Urothelium cell line (cell line): ENCODE measurements around the gene TUBB2A.
A peak's percentile ranks its signal among the peaks of the same experiment; 100 is the strongest.
"Not testable (repeated sequence)": the region's sequence is repeated elsewhere in the genome, so short reads cannot be mapped to it uniquely, and the experiment has no call there.

Source experiments
- DNase-seq: peaks from one replicate; pipeline ENCODE4 v3.0.0; 2011; ENCODE audit warnings: low spot score, mixed read lengths
- FAIRE-seq: peaks from 2 replicates; lab custom pipeline; 2011; peaks lifted over from hg19 to GRCh38; lab: Jason Lieb, UNC

The TUBB2A gene

DNA sequence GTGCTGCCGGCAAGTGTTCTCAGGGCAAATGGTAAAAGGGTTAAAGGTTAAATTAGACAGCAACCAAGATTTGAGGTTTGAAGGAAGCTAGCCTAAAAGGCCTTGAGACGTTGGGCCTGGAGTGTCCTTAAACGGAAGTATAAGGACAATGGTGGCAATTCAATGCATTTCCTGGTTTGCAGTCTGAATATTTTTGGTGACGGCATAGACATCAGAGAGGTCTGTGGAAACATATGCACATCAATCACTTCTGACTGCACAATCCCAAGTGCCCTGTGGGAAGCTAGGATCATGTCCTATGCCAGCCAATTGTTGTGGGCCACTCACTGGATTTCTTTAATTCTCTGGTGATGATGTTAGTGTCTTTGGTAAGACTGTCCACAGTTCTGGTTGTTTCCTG is 25.7 kb upstream of the TUBB2A start:
- FAIRE-seq = no peak
- DNase-seq = no peak

DNA sequence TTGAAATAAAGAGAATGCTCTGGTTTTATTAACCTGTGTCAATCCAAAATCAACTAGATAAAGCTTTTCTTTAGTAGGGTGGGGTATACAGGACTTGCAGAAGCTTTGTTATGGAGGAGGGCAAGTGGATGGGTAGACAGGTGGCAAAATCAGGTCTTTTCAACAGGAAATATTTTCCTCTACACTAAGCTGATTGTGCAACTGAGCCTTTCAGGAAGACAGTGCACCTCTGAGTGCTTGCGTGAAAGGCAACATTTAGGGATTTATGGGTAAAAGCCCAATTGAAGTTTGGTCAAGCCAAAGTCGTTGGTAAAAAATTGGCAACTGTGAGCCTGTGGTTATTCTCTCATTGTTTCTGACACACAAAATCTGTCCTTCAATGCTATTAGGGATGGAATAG is 23.8 kb upstream of the TUBB2A start:
- no peak for DNase-seq
- FAIRE-seq = no peak

DNA sequence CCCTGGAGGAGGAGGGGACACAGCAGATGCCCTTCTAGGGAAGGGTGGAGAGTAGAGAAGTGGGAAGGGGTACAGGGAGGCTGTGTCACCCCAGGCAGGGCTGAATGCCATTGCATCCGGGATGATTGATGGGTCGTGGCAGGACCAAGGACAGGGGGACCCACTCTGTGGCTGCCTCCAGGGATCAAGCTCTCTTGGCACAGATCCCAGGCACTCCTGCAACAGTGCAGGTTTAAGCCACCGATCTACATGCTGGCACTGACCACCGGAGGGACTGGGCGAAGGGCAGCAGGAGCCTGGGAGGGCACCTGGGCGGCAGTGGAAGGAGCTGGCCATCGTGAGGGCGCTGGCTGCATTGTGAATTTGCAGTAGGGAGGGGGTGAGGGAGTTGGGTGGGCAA is 22.6 kb upstream of the TUBB2A start:
- not testable (repeated sequence) for DNase-seq, FAIRE-seq

DNA sequence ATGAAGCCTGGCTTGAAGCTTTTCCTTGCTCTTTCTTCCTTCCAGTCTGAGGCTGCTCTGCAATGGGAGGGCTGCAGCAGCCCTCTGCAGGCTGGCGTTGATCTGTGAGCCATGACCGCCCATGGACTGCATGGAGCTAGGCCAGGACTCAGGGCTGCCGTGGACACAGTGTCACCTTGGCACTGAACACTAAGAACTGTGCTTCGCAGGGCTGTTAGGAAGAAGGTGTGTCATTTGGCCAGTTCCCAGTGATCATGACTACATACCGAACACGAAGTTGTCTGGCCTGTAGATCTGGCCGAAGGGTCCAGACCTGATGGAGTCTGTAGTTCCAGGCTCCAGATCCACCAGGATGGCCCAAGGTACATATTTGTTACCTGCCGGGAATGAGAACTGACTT is 21.3 kb upstream of the TUBB2A start:
- DNase-seq = not testable (repeated sequence)
- peak; percentile 74 for FAIRE-seq

DNA sequence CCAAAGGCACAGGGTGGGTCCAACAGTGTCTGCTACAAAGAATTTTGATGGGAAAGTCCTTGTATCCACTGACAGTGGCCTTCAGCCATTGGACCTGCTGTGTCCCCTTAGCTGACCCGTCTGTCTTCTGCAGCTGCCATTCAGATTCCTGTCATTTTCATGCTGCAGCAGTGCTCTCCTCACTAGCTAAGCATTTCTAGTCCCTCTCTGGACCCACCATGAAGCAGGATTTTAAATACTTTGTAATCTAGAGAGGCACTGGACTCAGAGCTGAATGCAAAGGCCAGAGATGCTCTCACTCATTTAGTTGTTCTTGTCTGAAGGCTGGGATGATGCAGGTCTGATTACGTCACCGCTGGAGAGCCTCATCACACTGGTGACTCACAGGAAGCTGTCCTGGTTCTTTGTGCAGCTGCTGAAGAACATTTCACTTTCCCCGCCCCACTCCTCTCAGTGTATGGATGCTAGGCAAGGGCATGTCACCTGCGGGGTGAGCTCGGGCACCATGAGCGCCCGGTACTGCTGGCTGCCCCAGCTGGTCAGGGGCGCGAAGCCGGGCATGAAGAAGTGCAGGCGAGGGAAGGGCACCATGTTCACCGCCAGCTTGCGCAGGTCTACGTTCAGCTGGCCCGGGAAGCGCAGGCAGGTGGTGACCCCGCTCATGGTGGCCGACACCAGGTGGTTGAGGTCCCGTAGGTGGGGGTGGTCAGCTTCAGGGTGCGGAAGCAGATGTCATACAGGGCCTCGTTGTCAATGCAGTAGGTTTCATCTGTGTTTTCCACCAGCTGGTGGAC is 19.4 kb upstream of the TUBB2A start:
- no peak for FAIRE-seq
- peak; percentile 73 for DNase-seq

DNA sequence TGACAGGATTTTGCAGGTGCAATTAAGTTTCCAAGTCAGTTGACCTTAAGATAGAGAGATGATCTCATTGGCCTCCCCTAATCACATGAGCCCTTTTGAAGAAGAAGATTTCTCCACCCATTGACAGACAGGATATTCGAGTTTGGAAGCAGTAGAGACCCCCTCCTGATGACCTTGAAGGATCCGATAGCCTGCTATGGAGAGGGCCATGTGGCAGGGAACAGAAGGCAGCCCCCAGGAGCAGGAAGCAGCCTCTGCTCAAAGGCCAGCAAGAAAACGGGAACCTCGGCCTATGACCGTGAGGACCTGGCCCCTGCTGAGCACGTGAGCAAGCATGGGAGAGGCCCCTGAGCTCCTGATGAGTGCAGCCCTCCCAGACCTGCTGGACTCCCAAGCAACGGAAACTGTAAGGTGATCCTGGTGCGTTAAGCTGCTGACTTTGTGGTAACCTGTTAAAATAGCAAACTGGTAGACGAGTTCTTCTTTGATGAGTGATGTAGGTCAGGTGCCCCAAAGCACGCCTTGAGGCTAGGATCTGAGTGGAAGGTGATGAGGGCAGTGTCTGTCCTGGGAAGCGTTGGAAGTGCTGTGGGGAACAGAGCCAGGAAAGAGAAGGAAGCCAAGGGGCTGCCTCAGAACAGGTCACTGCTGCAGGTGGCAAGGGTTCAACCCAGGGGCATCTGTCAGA is 18.5 kb upstream of the TUBB2A start:
- DNase-seq (no peak), FAIRE-seq (no peak)

DNA sequence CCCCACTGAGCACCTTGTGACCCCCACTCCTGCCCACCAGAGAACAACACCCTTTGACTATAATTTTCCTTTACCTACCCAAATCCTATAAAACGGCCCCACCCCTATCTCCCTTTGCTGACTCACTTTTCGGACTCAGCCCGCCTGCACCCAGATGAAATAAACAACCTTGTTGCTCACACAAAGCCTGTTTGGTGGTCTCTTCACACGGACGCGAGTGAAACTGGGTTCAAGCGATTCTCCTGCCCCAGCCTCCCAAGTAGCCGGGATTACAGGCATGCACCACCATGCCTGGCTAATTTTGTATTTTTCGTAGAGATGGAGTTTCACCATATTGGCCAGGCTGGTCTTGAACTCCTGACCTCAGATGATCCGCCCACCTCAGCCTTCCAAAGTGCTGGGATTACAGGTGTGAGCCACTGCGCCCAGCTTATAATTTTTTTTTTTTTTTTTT is 16.3 kb upstream of the TUBB2A start:
- not testable (repeated sequence) for DNase-seq, FAIRE-seq

DNA sequence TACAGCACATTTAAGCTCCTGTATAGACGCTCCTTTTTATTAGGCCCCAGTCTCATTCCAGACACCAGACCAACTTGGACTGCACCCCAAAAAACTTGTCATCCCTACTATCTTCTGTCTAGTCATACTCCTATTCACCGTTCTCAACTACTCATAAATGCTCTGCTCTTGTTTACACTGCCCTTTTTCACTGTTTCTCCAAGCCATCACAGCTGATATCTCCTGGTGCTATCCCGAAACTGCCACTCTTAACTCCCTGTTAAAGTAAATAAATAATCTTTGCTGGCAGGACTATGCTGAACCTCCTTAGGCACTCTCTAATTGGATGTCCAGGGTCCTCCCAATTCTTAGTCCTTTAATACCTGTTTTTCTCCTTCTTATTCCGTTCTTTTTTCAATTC is 15.4 kb upstream of the TUBB2A start:
- not testable (repeated sequence) for DNase-seq, FAIRE-seq

DNA sequence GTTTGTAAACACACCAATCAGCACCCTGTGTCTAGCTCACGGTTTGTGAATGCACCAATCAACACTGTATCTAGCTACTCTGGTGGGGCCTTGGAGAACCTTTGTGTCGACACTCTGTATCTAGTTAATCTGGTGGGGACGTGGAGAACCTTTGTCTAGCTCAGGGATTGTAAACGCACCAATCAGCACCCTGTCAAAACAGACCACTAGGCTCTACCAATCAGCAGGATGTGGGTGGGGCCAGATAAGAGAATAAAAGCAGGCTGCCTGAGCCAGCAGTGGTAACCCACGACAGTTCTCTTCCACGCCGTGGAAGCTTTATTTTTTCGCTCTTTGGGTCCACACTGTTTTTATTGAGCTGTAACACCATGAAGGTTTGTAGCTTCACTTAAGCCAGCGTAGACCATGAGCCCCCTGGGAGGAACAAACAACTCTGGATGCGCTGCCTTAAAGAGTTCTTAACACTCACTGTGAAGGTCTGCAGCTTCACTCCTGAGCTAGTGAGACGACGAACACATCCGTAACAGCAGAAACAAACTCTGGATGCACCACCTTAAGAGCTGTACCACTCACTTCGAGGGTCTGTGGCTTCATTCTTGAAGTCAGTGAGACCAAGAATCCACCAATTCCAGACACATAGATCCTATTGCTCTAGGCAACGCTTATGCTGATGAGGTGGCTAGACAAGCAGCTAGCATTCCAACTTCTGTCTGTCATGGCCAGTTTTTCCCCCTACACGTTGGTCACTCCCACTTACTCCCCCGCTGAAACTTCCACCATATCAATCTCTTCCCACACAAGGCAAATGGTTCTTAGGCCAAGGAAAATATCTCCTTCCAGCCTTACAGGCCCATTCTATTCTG is 14.2 kb upstream of the TUBB2A start:
- not testable (repeated sequence) for DNase-seq, FAIRE-seq

DNA sequence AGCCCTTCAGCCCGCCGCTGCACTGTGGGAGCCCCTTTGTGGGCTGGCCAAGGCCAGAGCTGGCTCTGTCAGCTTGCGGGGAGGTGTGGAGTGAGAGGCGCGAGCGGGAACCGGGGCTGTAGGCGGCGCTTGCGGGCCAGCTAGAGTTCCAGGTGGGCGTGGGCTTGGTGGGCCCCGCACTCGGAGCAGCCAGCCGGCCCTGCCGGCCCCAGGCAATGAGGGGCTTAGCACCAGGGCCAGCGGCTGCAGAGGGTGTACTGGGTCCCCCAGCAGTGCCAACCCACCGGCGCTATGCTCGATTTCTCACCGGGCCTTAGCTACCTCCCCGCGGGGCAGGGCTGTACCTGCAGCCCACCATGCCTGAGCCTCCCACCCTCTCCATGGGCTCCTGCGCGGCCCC is 13.3 kb upstream of the TUBB2A start:
- not testable (repeated sequence) for FAIRE-seq, DNase-seq

DNA sequence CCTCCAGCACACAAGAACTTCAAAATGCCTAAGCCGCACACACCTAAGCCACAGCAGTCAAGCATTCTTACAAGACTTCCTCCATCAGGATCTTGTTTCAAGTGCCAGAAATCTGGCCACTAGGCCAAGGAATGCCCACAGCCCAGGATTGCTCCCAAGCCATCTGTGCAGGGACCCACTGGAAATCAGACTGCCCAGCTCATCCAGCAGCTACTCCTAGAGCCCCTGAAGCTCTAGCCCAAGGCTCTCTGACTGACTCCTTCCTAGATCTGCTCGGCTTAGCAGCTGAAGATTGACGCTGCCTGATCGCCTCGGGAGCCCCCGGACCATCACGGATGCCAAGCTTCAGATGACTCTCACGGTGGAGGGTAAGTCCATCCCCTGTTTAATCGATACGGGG is 10.7 kb upstream of the TUBB2A start:
- not testable (repeated sequence) for FAIRE-seq, DNase-seq

DNA sequence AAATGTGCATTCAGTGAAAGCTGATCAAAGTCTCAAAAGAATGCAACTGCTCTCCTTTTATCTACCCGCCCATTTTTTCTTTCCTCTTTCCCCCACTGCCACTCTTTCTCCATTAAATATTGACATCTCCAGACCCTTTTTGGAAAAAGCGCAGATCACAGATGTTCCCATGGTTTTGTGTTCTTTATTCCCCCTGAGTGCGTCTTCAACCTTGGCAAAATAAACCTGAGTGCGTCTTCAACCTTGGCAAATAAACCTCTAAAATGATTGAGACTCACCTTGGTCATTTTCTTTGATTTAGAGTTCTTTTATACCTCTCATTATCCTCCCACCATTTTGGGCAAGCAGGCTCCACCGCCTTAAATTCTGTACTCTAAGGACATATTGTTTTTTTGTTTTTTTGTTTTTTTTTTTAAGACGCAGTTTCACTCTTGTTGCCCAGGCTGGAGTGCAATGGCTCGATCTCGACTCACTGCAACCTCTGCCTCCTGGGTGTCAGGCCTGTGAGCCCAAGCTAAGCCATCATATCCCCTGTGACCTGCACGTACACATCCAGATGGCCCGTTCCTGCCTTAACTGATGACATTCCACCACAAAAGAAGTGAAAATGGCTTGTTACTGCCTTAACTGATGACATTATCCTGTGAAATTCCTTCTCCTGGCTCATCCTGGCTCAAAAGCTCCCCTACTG is 9.3 kb upstream of the TUBB2A start:
- DNase-seq, FAIRE-seq: not testable (repeated sequence)

DNA sequence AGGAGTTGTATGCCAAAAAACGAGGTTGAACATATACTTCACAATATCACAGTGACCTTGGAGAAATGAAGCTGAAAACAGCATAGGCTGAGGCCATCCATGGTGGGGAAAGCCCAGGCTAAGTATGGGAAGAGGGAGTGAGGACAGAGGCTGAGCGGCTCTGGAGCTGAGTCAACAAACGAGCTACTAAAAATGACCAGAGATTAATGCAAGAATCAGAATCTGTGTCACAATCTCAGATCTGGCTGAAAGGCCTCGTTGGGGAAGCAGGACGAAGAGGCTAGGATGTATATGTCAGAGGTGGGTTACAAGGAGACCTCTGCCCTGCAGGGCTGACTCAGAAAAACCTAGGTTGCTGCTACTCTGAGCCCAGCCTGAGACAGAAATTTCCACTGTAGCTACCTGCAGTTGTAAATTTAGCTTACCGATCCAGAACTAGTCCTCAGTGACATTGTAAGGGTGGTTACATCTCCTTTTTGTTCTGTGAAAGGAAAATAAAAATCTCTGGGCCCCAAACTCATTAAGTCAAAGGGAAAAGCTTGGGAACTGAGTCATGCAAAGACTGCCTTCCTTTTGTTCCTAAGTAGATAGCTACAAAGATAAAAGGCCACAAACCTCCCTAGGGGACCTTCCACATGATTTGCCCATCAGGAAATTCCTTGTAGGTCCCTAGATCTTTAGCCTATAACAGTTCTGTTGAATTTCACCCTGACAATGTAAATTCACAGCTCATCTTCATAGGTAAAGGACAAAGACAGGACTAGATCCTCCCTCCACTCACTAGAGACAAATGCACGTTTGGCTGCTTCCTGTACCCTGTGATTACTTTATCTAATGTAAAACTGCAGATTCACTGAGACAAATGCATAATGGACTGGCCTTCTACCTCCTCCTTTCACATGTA is 8.5 kb upstream of the TUBB2A start:
- no peak for FAIRE-seq
- no peak for DNase-seq

DNA sequence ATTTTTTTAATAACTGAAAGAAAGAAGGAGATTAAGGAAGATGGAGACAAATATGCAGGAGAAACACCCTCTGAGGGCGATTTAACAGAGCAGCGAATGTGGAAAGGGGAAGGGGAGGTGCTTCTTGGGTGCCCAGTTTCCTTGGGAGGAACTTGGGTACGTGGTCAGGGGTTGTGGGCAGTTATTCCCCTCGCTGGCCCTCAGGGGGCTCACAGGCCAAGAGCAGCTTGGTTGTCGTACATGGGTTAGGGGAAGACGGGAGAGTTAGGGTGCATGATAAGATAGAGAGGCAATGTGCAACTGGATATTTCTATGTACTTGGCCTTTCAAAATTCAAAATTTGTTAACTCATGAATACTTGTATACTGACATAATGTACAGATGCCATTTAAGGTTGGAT is 7.0 kb upstream of the TUBB2A start:
- FAIRE-seq = no peak
- no peak for DNase-seq

DNA sequence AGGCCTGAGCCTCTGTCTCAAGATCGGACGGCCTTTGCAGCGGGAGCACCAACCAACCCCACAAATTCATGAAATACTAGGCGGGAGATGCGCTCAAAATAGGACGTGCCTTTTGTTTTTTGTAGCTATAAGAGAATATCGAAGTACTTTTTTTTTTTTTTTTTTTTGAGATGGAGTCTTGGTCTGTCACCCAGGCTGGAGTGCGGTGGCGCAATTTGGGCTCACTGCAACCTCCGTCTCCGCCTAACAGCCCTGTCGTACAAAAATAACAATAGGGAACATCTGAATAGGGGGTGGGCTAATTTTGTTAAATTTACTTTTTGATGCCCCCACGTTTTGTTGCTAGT is 5.9 kb upstream of the TUBB2A start:
- DNase-seq (no peak), FAIRE-seq (no peak)

DNA sequence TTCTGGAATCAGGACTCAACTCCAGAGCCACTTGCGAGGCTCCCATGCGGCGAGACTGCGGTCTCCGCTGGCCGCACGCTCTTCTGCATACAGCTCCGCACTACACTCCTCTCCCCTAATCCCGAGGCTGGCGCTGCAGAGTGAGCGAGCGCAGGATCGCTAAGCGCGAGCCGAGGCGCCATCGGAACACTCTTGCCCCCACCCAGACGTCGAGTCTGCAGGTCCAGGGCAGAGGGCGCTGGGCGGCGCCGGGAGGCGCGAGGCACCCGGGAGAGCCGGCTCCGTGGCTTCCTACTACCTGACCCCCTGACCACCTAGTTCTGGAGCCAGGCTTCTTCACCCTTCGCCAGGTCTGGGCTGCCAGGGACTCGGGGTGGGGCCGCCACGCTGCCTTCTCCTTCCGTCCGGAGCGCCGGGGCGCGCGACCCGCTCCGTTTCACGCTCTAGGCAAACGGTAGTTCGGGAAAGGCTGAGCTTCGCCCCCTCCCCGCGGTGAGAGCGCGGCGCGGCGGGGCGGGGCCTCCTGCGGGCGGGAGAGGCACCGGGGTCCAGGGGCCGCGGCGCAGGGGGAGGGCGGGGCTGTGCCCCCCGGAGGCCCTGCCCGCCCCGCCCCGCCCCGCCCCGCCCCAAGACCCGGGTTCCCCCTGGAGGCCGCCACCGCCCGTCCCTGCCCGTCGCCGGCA is 5.4 kb upstream of the TUBB2A start:
- peak; percentile 90 for DNase-seq
- FAIRE-seq = no peak

DNA sequence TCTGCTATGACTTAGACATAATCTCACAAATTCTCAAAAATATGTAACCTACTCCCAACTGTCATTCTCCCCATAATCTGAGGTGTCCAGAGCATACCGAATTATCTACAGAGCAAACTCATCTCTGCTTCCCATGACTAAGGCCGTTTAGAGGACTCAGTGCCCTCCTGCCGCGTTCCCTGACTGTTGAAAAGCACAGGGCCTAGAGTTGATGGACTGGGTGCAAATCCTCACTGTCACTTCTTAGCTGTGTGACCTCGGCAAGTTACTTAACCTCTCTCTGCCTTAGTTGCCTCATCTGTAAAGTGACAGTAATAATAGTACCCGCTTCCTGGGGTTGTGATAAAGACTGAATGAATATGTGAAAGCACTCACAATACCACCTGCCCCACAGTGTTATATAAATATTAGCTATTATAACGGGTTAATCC is 4.7 kb upstream of the TUBB2A start:
- FAIRE-seq = no peak

DNA sequence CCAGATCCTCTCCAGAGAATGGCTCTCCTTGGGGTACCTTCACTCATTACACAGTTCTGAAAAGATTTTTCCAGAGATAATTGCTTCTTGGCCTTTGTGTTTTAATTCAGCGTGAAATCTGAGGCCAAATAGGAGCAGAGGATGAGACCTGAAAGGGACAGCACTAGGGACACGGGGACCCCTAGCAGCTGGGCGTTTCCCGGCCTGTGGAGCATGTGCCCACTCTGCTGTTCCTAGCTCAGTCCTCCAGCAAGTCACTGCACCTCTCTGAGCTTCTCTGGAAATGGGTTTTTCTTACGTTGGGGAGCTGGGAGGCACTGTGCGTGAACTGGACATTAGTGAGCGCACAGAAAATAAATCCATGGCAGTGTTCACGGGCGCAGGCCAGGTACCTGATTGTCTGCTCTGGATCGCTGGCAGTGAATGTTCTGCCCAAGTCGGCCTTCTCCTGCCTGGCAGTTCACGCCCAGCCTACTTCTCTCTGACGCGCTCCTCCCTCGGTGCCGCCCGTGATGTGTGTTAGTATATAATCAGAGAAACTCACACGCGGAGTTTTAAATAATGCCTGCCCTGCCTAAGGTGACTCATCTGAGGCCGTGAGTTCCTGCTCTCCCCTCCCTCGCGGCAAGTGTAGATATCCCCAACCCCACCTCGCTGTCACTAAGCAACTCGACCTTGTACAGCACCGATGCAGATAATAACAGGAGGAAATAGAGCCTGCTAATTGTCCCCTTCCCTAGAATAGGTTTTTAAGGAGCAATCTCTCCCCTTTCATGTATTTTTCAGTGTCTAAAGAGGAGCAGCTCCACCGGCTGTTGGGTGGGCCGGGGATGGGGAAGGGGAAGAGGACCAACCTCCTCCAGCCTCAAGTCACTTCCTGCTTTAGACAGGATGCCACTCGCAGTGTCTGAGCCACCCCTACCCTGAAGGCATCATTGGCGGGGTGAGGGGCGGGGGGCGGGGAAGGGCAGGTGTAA is 2.7 kb upstream of the TUBB2A start:
- FAIRE-seq = no peak
- peak; percentile 29 for DNase-seq

More for the DNA sequence above, 4.7 kb upstream of the TUBB2A start:
- no peak for DNase-seq
